SK-N-SH treated with all-trans-retinoic acid at 6 μM for 48 hours (cell line): Measurements from ENCODE around the gene RRAS2.

ENCODE experiments used
- ATAC-seq: fragments of 200-7000 bp; cut with Tn5 transposase; 3 replicates; pipeline ENCODE4 v1.9.1; 2020; ENCODE audit warnings: mild to moderate bottlenecking, moderate library complexity
- ARNTL ChIP-seq: fragments of 450-650 bp; formaldehyde crosslinking; IDR thresholded peaks from 2 replicates; pipeline ENCODE4 v1.5.0; 2020; ENCODE audit warnings: low read depth, mild to moderate bottlenecking, moderate library complexity, borderline replicate concordance
- BACH2 ChIP-seq: fragments of 250-450 bp; sonication (Bioruptor Pico); IDR thresholded peaks from 2 replicates; pipeline ENCODE4 v1.9.0; 2021; ENCODE audit warnings: mild to moderate bottlenecking, borderline replicate concordance
- CREB5 ChIP-seq: fragments of 250-450 bp; sonication (Bioruptor Pico); IDR thresholded peaks from 2 replicates; pipeline ENCODE4 v1.5.1; 2020; ENCODE audit warnings: low read depth, mild to moderate bottlenecking, moderate library complexity
- CSDC2 ChIP-seq: fragments of 250-450 bp; sonication (Bioruptor Pico); IDR thresholded peaks from 2 replicates; pipeline ENCODE4 v1.5.0; 2020; ENCODE audit warnings: mild to moderate bottlenecking, moderate library complexity
- CSRNP3 ChIP-seq: fragments of 250-450 bp; sonication (Bioruptor Pico); IDR thresholded peaks from 2 replicates; pipeline ENCODE4 v1.5.1; 2021; ENCODE audit warnings: mild to moderate bottlenecking, moderate library complexity
- GLIS3 ChIP-seq: fragments of 250-450 bp; sonication (Bioruptor Pico); IDR thresholded peaks from 2 replicates; pipeline ENCODE4 v1.5.0; 2020; ENCODE audit warnings: mild to moderate bottlenecking, moderate library complexity
- ISL1 ChIP-seq: fragments of 250-450 bp; sonication (Bioruptor Pico); IDR thresholded peaks from 2 replicates; pipeline ENCODE4 v2.1.2; 2022; ENCODE audit warnings: mild to moderate bottlenecking, moderate library complexity
- PATZ1 ChIP-seq: fragments of 250-450 bp; sonication (Bioruptor Pico); IDR thresholded peaks from 2 replicates; pipeline ENCODE4 v1.8.0; 2020; ENCODE audit warnings: mild to moderate bottlenecking, moderate library complexity, borderline replicate concordance
- POU6F1 ChIP-seq: fragments of 250-450 bp; sonication (Bioruptor Pico); IDR thresholded peaks from 2 replicates; pipeline ENCODE4 v1.8.0; 2021; ENCODE audit warnings: low read depth, mild to moderate bottlenecking, moderate library complexity, borderline replicate concordance
- PPARA ChIP-seq: fragments of 250-450 bp; sonication (Bioruptor Pico); IDR thresholded peaks from 2 replicates; pipeline ENCODE4 v1.5.0; 2020; ENCODE audit warnings: mild to moderate bottlenecking, borderline replicate concordance
- RARB ChIP-seq: fragments of 250-450 bp; sonication (Bioruptor Pico); IDR thresholded peaks from 2 replicates; pipeline ENCODE4 v1.8.0; 2021; ENCODE audit warnings: mild to moderate bottlenecking, moderate library complexity
- SNAI2 ChIP-seq: fragments of 250-450 bp; sonication (Bioruptor Pico); IDR thresholded peaks from 2 replicates; pipeline ENCODE4 v1.5.0; 2020; ENCODE audit warnings: mild to moderate bottlenecking, moderate library complexity
- TCF4 ChIP-seq: fragments of 250-450 bp; sonication (Bioruptor Pico); IDR thresholded peaks from 2 replicates; pipeline ENCODE4 v1.8.0; 2021; ENCODE audit warnings: mild to moderate bottlenecking, moderate library complexity, borderline replicate concordance
- TOX ChIP-seq: fragments of 250-450 bp; sonication (Bioruptor Pico); IDR thresholded peaks from 2 replicates; pipeline ENCODE4 v1.8.0; 2021; ENCODE audit warnings: mild to moderate bottlenecking, moderate library complexity, borderline replicate concordance
- TSHZ2 ChIP-seq: fragments of 250-450 bp; sonication (Bioruptor Pico); IDR thresholded peaks from 2 replicates; pipeline ENCODE4 v1.5.0; 2020; ENCODE audit warnings: mild to moderate bottlenecking, moderate library complexity
- ZC3H10 ChIP-seq: fragments of 250-450 bp; sonication (Bioruptor Pico); IDR thresholded peaks from 2 replicates; pipeline ENCODE4 v1.5.1; 2021; ENCODE audit warnings: mild to moderate bottlenecking, moderate library complexity
- ZFP3 ChIP-seq: fragments of 250-450 bp; sonication (Bioruptor Pico); IDR thresholded peaks from 2 replicates; pipeline ENCODE4 v1.5.0; 2020; ENCODE audit warnings: mild to moderate bottlenecking, moderate library complexity
- ZFP30 ChIP-seq: fragments of 450-650 bp; formaldehyde crosslinking; IDR thresholded peaks from 2 replicates; pipeline ENCODE4 v1.5.0; 2022; ENCODE audit warnings: mild to moderate bottlenecking, moderate library complexity
- ZNF565 ChIP-seq: fragments of 450-650 bp; formaldehyde crosslinking; conservative IDR thresholded peaks from 2 replicates; pipeline ENCODE4 v1.5.0; 2020; ENCODE audit warnings: low read depth, mild to moderate bottlenecking, moderate library complexity
- ZNF70 ChIP-seq: fragments of 450-650 bp; formaldehyde crosslinking; IDR thresholded peaks from 2 replicates; pipeline ENCODE4 v1.5.0; 2020; ENCODE audit warnings: mild to moderate bottlenecking, moderate library complexity
- ZNF8 ChIP-seq: fragments of 450-650 bp; formaldehyde crosslinking; IDR thresholded peaks from 2 replicates; pipeline ENCODE4 v1.5.0; 2020; ENCODE audit warnings: mild to moderate bottlenecking, moderate library complexity

The RRAS2 gene

GRCh38 chr11:14240221-14240620, 118.8 kb downstream of the RRAS2 start (continued):
- TF ChIP-seq TCF4 (CRISPR knock-in tag) (no peak), PPARA (CRISPR knock-in tag) (no peak), GLIS3 (CRISPR knock-in tag) (no peak), CREB5 (CRISPR knock-in tag) (no peak), TOX (CRISPR knock-in tag) (no peak)

GRCh38 chr11:14237444-14237961, 121.5 kb downstream of the RRAS2 start:
- no peak for ATAC-seq
- TF ChIP-seq ZNF8 (no peak), RARB (CRISPR knock-in tag) (no peak), SNAI2 (CRISPR knock-in tag) (no peak), ZFP30 (CRISPR knock-in tag) (no peak), BACH2 (CRISPR knock-in tag) (no peak), PATZ1 (CRISPR knock-in tag) (no peak), TOX (CRISPR knock-in tag) (no peak), ZNF565 (CRISPR knock-in tag) (no peak), CSDC2 (CRISPR knock-in tag) (no peak), ZNF70 (CRISPR knock-in tag) (no peak), GLIS3 (CRISPR knock-in tag) (no peak), TSHZ2 (CRISPR knock-in tag) (no peak), ZFP3 (CRISPR knock-in tag) (no peak), ISL1 (CRISPR knock-in tag) (no peak), POU6F1 (CRISPR knock-in tag) (no peak), ARNTL (CRISPR knock-in tag) (no peak), CSRNP3 (CRISPR knock-in tag) (no peak), TCF4 (CRISPR knock-in tag) (no peak), CREB5 (CRISPR knock-in tag) (no peak), ZC3H10 (CRISPR knock-in tag) (no peak)
